GM18951 (cell line): ENCODE measurements around the gene CDRT4.

ENCODE experiments used
- POLR2A ChIP-seq: IDR thresholded peaks from 4 replicates; pipeline ENCODE4 v1.6.1; 2011; ENCODE audit warnings: mild to moderate bottlenecking; ENCODE audit not compliant: insufficient read length, insufficient read depth; ENCODE audit errors: extremely low read depth
- in situ Hi-C: fragments of 300-500 bp; cut with MboI; formaldehyde crosslinking; loops from one replicate; pipeline ENCODE4 v1.12.0; 2022; ENCODE audit warnings: low sequenced_read_pairs, mixed read lengths, inconsistent platforms; ENCODE audit not compliant: unreplicated experiment

Gene CDRT4

GRCh38 chr17:15438491-15439105 is 28.8 kb downstream of the CDRT4 start:
- in situ Hi-C loops, result no loop called here
- TF ChIP-seq POLR2A, result no peak

- TF ChIP-seq POLR2A, result no peak
- in situ Hi-C loops, result no loop called here
These were observed 30.2 kb downstream of the CDRT4 start for GRCh38 chr17:15437303-15437635.

- in situ Hi-C loops, result no loop called here
- no peak for TF ChIP-seq POLR2A
These were observed 30.7 kb downstream of the CDRT4 start for GRCh38 chr17:15436473-15437302.

- in situ Hi-C loops, result no loop called here
- TF ChIP-seq POLR2A, result no peak
These were observed 32.5 kb downstream of the CDRT4 start for GRCh38 chr17:15434956-15435355.

- TF ChIP-seq POLR2A, result no peak
- in situ Hi-C loops, result no loop called here
These were observed 34.4 kb downstream of the CDRT4 start for GRCh38 chr17:15432807-15433611.

GRCh38 chr17:15431766-15432165 is 35.7 kb downstream of the CDRT4 start:
- TF ChIP-seq POLR2A, result no peak
- in situ Hi-C loops, result no loop called here

- TF ChIP-seq POLR2A, result no peak
- in situ Hi-C loops, result no loop called here
These were observed 36.2 kb downstream of the CDRT4 start for GRCh38 chr17:15431196-15431595.

GRCh38 chr17:15424521-15424920 is 42.9 kb downstream of the CDRT4 start:
- no peak for TF ChIP-seq POLR2A
- in situ Hi-C loops, result no loop called here

GRCh38 chr17:15422392-15422965 is 44.9 kb downstream of the CDRT4 start:
- TF ChIP-seq POLR2A, result no peak
- in situ Hi-C loops, result no loop called here

GRCh38 chr17:15418781-15419180 is 48.6 kb downstream of the CDRT4 start:
- in situ Hi-C loops, result no loop called here
- TF ChIP-seq POLR2A, result no peak

GRCh38 chr17:15414532-15415306 is 52.7 kb downstream of the CDRT4 start:
- TF ChIP-seq POLR2A, result no peak
- in situ Hi-C loops, result no loop called here

- in situ Hi-C loops, result no loop called here
- no peak for TF ChIP-seq POLR2A
These were observed 54.2 kb downstream of the CDRT4 start for GRCh38 chr17:15413101-15413771.
